Measurements from ENCODE around the gene ATF3.

Gene ATF3

DNA sequence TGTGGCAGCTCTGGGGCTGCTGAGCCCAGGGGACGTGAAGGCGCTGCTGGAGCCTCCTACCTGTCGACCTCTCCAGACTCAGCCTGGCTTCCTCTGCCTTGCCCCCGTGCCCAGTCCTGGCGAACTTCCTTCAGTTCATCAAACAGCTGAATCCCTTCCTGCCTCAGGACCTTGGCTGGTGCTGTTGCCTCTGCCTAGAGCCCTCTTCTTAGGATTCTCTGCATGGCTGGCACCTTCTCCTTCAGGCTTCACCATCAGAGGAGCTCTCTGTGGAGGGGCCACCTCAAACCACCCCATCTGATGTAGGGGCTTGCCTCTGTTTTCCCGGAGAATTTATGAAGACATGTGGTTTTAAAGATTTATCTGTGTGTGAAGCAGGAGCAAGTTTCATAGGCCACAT is 23.4 kb upstream of the ATF3 start:
- no peak for DNase-seq (ENCODE audit: low read depth)
- TF ChIP-seq, protein P1, sequence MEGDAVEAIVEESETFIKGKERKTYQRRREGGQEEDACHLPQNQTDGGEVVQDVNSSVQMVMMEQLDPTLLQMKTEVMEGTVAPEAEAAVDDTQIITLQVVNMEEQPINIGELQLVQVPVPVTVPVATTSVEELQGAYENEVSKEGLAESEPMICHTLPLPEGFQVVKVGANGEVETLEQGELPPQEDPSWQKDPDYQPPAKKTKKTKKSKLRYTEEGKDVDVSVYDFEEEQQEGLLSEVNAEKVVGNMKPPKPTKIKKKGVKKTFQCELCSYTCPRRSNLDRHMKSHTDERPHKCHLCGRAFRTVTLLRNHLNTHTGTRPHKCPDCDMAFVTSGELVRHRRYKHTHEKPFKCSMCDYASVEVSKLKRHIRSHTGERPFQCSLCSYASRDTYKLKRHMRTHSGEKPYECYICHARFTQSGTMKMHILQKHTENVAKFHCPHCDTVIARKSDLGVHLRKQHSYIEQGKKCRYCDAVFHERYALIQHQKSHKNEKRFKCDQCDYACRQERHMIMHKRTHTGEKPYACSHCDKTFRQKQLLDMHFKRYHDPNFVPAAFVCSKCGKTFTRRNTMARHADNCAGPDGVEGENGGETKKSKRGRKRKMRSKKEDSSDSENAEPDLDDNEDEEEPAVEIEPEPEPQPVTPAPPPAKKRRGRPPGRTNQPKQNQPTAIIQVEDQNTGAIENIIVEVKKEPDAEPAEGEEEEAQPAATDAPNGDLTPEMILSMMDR (IDR thresholded peaks at IDR 0.05; ENCODE audit: insufficient read depth, low read depth, low read length, missing control alignments): no peak

DNA sequence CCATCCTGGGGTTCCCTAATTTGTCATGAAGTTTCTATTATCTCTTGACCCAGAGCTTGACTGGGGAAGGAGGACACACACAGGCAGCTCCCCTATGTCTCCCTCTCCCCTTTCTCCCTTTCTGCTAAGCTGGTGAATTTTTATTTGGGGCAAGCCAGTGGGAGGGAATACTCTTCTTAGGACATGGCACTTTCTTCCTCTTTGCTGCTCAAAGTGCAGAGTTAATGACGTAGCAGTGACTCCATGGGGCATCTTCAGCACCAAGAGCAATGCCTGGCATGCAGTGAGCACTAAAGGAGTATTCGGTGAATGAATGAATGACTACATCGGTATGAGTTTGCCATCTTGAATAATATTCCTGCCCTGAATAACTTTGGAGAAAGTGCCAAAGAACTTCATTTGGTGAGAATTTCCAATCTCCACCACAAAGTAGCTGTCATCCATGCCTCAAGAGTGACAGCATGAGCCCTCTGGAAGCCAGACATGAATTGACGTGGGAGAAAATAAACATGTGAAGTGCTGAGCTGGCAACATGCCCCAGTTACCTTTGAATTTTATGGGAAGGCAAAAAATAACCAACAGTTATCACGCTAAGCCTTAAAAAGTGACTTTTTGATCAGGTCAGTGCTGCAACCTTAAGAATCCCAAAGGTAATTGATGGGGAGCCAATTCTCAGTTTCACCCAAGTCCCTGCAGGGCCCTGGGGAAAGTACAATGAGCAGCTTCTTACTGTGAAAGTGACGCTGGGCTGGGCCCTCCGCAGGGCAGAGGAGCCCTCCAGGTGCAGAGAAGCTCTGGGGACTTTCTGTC is 22.1 kb upstream of the ATF3 start:
- no peak overlapping the region for H3K4me3 ChIP-seq (ENCODE audit: low read depth, low read length)
- TF ChIP-seq, protein P1 (IDR thresholded peaks at IDR 0.05; ENCODE audit: insufficient read depth, low read depth, low read length, missing control alignments): no peak
- peak; percentile 90 for DNase-seq (ENCODE audit: low read depth)

More for the DNA sequence above, 23.4 kb upstream of the ATF3 start:
- no peak overlapping the region for H3K4me3 ChIP-seq (ENCODE audit: low read depth, low read length)

DNA sequence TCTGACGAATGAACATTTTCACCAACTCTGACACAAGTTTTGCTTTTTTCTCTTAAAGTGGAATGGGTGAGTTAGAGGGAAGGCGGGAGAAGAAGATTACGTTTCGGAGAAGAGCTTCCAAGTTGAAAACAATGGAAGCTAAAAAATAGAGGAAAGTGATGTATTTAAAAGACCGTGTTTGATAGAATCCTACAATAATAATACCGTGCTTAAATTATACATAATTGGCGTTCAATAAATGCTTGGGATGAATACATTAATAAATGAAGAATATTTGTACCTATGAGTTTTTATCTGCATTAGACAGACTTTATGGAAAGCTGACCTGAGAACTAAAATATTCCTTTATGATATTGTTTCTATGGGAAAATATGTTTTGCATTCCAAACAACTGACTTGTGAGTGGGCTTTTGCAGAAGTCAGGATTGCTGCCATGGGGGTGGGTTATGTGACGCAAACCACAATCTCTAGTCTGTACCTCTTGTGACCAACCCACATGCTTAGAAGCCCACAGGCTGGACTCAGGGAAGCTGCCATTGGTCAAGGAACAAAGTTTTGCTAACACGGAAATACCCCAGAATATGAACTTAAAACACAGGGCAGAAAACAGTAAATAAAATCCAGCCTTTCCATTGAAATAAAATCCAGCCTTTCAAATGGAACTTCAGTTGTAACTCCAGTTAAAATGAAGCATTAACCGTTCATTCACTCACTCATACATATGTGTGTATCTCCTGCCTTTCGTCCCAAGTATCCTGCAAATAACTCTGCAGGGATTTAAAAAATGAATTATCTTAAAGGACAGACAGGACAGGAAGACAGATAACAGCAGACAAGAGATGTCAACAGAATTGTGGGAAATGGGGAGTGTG is 21.3 kb upstream of the ATF3 start:
- no peak for DNase-seq (ENCODE audit: low read depth)
- no peak overlapping the region for H3K4me3 ChIP-seq (ENCODE audit: low read depth, low read length)
- TF ChIP-seq, protein P1 (IDR thresholded peaks at IDR 0.05; ENCODE audit: insufficient read depth, low read depth, low read length, missing control alignments): no peak

DNA sequence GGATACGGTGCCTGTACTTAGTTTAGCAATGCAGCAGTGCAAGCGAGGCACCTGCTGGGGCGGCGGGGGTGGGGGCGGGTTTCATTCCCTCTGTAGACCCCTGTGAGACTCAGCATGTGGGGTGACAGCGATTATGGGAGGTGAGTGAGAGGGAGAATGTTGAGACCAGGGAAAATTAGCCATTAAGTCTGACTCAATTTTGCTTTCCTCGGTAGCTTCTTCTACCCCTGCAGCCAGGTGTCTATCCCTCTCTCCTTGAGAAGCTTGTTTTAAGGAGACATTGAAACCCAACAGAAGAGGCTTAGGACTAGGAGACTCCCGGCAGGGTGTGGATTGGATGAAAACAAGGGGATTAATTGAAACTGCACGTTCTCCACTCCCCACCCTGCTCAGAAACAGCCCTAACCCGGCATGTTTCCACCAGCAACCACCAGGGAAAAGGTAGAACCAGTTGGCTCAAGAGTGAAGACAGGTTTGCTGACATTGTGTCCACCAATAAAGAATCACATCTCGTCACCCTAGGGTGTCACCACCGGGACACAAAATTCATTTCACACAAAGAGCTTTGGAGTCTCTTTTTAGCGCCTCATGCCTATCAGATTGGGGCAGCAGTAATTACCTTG is 20.6 kb upstream of the ATF3 start:
- H3K4me3 ChIP-seq (ENCODE audit: low read depth, low read length): no peak overlapping the region
- TF ChIP-seq, protein P1 (IDR thresholded peaks at IDR 0.05; ENCODE audit: insufficient read depth, low read depth, low read length, missing control alignments): no peak
- no peak for DNase-seq (ENCODE audit: low read depth)

DNA sequence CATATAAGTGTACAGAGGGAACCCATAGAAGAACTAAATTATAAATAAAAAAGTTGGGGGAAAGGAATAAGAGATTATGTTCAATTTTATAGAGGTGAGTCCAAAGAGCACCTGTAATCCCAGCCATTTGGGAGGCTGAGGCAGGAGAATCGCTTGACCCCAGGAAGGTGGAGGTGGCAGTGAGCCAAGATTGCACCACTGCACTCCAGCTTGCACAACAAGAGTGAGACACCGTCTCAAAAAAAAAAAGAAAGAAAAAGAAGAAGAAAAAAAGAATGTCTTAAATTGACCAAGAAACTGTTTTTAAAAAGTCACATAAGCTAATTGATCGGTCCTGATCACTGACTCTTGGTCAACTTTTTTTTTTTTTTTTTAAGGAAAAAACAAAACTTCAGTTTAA is 19.1 kb upstream of the ATF3 start:
- TF ChIP-seq, protein P1 (IDR thresholded peaks at IDR 0.05; ENCODE audit: insufficient read depth, low read depth, low read length, missing control alignments): no peak
- no peak overlapping the region for H3K4me3 ChIP-seq (ENCODE audit: low read depth, low read length)
- no peak for DNase-seq (ENCODE audit: low read depth)

DNA sequence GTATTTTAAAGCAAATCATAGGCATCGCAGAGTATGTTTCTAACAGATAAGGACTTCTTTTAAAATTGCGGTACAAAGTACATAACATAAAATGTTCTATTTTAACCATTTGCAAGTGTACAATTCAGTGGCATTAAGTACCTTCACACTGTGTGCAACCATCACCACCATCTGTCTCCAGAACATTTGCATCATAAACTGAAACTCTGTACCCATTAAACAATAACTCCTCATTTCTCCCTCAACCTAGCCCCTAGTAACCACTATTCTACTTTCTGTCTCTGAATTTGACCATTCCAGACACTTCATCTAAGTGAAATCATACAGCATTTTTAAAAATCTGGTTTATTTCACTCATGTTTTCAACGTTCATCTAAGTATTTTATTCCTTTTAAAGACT is 16.6 kb upstream of the ATF3 start:
- no peak overlapping the region for H3K4me3 ChIP-seq (ENCODE audit: low read depth, low read length)
- TF ChIP-seq, protein P1 (IDR thresholded peaks at IDR 0.05; ENCODE audit: insufficient read depth, low read depth, low read length, missing control alignments): no peak
- no peak for DNase-seq (ENCODE audit: low read depth)

Measured in GM12865 (cell line).